Islet precursor cell (in vitro differentiated cells): Measurements from ENCODE around the gene CHFR.
"Not testable (repeated sequence)": the region's sequence is repeated elsewhere in the genome, so short reads cannot be mapped to it uniquely, and the experiment has no call there.

Experiments used
- DNase-seq: peaks from one replicate; pipeline ENCODE4 v3.0.0-alpha.2; 2018

Gene CHFR

DNA sequence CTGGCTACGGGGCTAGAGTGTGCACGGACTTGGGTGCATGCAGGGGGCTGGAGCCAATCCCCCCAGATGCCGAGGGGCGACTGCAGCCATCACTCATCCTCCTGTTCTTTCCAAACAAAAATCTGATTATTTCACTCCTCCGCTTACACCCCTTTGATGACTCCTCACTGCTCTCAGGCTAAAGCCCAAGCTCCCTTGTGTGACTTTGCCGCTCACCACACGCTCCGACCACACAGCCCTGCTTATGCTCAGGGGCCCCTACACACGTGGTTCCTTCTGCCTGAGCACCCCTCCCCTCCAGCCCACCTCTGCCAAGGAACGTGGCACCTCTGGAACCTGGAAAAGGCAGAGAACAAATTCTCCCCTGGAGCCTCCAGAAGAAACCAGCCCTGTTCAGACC is 13.7 kb downstream of the CHFR start:
- no peak for DNase-seq

DNA sequence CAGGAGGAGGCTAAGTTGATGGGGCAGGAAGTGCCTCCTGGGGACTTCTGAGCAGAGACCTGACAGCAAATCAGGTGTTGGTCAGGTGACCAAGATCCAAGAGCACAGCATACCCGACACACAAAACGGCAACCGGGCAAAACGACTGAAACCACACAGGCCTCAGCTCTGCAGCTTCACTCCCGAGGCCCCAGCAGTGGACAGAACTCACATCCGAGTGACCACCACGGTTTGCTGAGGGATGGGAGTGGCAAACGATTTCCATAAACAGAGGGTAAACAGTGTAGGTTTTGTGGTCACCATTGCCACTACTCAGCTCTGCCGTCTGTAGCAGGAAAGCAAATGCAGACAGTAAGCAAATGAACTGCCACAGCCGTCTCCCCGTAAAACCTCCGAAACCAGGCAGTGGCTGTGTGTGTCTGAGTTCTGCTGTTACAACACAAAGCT is 14.4 kb downstream of the CHFR start:
- DNase-seq = no peak

DNA sequence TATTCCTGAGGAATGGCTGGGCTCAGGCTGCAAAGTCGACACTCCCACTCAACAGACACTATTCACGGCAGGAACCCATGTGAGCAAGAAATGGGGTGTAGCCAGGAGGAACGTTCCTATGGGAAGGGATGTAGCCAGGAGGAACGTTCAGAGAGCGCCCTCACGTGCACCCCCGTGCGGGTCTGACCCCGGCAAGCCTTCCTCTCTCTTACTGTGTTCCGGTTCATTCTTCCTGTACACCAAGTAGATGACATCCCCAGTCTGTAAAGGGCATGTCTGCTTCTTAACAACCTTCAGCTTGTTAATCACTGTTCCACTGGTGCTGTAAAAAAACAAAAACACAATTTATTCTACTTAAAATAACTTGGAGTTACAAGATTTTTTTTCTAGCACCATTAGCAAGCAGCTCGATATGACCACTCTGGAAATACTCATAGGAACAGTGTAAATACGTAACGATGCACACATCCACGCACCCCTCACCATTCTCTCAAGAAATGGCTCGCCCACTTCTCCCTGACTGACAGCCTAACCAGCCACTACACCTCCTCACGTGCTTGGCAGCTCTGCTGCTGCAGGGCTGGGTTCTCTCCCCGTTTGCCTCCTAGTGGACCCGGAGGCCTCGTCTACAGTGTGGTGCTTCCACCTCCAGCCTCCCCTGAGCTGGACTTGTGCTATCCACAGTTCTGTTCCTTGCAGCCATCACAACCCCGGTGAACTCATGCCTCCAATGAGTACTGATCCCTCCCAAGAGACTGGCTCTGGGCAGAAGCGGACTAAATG is 15.1 kb downstream of the CHFR start:
- no peak for DNase-seq

DNA sequence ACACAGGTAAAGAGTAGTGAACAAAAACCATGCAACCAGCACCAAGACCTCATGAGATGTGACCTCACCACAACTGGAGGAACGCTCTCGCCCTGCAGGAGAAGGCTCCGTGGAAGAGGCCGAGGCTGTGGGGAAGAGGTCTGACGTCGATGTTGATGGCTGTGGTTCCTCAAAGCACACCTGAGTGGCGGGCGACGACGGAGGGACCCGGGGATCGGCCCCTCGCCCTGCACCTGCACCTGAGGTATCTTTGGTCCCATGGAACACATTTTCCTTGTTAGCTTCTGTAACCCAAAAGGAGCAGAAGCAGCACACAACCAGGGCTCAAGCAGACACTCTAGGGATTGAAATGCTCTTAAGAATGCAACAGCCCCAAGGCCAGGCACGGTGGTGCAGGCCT is 17.9 kb downstream of the CHFR start:
- no peak for DNase-seq

DNA sequence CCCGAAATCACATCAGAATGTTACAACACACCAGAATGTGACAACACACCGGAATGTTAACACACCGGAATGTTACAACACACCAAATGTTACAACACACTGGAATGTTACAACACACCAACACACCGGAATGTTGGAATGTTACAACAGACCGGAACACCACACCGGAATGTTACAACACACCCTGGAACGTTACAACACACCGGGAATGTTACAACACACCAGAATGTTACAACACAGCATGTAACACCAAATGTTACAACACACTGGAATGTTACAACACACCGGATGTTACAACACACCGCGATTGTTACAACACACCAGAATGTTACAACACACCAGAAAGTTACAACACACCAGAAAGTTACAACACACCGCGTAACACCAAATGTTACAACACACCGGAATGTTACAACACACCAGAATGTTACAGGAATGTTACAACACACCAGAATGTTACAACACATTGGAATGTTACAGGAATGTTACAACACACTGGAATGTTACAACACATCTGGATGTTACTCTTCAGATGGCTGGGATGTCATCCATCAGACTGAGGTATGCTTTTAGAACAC is 21.1 kb downstream of the CHFR start:
- no peak for DNase-seq

DNA sequence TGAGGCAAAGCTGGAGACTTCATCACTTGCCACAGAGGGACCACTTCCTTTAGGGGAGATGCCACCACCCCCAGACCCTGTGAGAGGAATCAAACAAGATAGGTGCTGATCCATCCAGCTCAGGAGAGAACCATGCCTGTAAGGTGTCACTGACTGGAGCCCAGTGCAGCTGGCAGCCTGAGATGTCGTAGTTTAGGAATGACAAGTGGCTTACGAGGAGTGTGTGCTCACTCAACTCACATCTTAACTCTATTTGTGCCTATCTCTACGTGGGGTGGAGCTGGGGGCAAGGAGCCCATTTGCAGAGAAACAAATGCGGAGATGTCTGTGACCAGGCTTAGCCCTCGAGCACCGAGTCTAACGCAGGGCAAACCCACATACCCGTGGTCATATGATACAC is 25.8 kb downstream of the CHFR start:
- no peak for DNase-seq

DNA sequence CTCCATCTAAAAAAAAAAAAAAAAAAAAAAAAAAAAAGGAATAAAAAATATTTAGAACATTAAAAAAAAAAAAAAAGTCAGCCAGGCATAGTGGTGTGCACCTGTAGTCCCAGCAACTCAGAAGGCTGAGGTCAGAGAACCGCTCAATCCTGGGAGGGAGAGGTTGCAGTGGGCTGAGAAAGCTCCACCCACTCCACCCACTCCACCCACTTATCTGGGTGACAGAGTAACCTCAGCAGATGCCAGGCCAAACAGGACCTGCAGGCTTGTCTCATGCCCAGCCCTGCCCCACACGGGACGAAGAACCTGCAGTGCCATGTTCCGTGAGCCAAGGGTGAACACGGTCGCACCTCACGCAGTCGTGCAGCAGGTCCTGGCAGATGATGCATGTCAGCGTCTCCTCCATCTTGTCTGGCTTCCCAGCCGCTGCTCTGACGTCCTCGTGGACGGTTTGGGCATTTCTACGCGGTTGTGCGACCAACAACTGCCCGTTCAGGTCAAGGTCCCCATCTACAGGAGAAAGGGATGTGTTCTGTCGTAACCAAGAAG is 28.6 kb downstream of the CHFR start:
- no peak for DNase-seq

DNA sequence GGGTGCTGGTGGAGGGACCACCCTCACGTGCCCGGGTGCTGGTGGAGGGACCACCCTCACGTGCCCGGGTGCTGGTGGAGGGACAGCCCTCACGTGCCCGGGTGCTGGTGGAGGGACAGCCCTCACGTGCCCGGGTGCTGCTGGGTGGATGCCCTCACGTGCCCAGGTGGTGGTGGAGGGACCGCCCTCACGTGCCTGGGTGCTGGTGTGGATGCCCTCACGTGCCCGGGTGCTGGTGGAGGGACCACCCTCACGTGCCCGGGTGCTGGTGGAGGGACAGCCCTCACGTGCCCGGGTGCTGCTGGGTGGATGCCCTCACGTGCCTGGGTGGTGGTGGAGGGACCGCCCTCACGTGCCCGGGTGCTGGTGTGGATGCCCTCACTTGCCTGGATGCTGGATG is 30.4 kb downstream of the CHFR start:
- DNase-seq = not testable (repeated sequence)

DNA sequence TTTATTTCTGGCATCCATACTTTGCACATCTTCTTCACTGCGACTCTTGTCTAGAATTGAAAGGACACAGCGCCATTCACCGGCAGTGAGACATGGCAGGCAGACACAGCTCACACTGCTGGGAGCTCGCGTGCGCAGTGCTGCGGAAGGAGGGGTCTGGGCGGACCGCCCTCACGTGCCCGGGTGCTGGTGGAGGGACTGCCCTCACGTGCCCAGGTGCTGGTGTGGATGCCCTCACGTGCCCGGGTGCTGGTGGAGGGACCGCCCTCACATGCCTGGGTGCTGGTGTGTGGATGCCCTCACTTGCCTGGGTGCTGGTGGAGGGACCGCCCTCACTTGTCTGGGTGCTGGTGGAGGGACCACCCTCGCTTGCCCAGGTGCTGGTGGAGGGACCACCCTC is 30.8 kb downstream of the CHFR start:
- DNase-seq = no peak

DNA sequence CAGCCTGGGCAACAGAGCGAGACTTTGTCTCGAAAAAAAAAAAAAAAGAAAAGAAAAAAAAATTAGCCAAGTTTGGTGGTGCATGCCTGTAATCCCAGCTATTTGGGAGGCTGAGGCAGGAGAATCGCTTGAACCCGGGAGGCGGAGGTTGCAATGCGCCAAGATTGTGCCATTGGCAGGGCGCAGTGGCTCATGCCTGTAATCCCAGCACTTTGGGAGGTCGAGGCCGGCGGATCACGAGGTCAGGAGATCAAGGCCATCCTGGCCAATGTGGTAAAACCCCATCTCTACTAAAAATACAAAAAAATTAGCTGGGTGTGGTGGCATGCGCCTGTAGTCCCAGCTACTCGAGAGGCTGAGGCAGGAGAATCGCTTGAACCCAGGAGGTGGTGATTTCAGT is 32.2 kb downstream of the CHFR start:
- not testable (repeated sequence) for DNase-seq

DNA sequence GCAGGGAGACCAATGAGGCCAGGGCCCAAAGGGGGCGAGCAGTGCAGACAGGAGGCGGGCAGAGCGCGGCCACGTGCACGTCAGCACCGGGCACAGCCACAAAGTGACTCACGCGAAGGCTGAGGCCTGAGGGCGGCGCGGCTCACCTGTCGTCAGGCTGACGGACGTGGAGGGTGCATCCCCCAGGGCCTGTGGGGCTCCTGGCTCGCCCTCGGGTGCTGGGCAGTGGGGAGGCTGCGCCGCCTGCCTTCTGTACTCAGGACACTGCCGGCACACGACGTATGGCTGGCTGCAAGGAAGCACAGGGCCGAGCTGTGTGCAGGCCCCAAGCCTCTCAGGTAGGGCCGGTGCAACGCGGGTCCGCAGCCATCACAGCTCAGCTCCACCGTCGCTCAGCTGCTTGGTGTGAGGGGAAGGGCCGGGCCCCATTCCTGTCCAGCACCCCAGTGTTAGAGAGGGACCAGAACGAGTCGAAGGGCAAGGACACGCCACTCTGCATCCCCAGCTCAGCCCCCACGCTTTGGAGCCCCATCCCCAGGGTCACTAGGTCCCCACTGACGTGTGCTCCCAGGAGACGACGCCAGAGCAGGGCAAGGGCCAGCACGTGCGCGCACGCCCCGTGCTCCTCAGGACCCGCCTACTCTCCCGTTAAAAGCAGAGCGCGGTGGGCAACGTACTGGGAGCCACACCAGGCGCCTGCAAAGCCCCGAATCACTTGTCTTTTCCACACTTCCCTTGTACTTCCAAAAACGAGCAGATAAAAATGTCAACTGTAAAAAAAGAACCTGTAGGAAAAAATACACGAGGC is 33.9 kb downstream of the CHFR start:
- DNase-seq = no peak

DNA sequence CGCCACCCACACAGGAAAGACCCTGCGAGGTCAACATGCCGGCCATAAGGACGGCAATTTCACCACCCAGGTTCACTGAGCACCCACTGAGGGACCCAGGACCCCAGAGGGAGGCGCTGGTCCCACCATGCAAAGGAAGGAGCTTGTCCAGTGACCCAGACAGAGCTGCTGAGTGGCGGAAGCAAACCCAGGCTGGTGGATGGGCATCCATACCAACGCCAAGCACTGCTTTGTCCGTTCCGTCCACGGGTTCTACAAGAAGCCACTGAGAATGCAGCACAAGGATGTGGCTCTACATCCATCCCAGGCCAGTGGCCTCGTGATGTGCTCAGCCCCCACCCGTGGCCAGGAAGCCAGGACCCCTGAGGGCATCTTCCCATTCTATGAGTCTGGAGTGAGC is 34.9 kb downstream of the CHFR start:
- no peak for DNase-seq

DNA sequence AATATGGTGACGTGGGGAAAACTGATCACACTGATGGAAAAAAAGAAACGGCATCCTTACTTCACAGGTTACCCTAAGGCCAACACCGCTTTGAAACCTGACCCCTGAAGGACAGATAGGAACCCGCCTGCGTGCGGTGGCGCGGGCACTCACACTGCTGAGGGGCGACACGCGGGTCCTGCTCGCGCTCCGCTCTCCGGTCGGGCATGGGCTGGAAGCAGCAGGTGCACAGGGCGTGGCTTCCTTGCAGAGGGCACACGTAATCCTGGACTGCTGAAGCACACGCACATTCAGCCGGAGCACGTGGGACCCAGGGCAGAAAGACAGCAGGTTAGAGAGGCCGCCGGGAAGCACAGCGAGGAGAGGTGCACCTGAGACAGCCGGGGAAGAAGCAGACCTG is 35.9 kb downstream of the CHFR start:
- DNase-seq = no peak

DNA sequence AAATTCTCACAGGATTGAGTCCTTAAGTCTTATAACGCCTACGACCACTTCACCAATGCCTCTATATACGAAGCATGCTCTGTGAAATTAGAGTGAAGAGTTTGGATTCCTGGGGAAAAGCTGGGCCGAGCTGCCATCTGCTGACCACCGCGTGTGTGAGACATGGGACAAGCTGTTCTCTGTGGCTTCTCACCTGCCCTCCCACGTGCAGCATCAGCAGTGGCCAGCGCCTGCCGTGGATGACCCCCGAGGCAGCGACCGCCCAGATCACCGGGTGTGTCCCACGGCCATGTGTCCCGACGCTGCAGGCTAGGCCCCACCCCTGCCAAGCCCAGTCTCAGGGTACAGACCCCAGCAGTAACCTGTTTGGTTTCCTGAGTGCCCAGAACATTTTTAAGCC is 37.1 kb downstream of the CHFR start:
- no peak for DNase-seq

DNA sequence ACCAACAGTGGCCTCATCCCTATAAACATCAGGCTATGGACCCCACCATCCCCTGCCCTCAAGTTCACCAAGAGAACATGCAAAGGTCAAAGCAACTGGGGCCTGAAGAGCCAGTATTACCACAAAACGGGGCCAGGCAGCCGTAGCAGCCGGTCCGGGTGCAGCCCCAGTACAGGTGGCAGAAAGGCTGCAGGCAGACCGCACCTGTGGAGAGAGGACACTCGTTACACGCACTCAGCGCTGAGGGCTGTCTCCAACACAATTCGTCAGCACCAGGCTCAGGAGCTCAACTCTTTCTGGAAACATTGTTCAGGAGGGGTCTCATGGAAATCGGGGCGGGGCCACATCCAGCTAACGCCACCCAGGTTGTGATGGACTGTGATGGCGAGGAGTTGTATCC is 38.9 kb downstream of the CHFR start:
- DNase-seq = no peak

DNA sequence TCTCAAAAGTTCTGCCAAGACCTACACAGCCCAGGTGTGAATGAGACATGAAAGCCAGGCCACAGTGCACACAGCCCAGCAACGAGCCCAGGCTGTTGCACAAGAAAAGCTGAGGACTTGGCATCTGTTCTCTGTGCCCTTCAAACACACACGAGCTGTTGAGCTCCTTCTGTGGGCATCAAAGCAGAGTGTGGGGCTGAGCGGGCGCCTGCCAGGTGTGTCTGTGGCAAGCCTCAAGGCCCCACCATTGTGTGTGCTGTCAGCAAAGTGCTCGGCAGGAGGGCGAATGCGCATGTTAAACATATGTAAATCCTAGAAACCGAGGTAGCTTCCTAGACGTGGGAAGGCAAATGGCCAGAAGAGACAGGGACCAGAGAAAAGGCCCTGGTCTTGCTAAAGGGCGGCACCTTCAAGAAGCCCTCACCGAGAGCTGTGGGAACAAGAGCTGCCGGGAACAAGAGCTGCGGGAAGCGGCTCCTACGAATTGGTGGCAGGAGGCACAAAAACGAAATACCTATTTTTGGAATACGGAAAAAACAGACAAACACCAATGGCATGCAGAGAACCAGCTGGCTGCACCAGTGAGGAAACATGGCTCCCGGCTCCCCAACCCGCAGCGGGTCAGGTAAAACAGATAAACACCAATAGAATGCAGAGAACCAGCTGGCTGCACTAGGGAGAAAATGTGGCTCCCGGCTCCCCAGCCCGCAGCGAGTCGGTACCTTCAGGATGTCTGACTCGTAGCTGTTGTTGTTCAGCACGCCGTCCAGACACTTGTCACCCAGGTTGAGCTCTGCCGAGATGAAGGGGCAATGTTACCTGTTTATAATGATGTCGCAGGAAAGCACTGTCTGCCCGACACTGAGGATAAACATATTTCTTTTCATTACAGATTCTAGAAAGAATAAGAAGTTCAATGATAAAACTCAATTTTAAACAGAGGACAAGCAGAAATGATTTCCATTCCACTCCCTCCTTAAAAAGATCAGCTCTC is 39.7 kb downstream of the CHFR start:
- no peak for DNase-seq

DNA sequence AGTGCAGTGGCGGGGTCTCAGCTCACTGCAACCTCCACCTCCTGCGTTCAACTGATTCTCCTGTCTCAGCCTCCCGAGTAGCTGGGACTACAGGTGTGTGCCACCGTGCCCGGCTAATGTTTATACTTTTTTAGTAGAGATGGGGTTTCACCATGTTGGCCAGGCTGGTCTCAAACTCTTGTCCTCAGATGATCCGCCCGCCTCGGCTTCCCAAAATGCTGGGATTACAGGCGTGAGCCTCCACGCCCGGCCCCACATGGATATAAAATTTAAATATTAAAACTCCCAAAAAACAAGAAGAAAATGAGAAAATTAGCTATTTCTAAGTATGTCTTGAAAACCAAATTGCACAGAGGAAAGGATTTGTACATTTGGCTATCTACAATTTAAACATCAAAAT is 42.7 kb downstream of the CHFR start:
- not testable (repeated sequence) for DNase-seq

DNA sequence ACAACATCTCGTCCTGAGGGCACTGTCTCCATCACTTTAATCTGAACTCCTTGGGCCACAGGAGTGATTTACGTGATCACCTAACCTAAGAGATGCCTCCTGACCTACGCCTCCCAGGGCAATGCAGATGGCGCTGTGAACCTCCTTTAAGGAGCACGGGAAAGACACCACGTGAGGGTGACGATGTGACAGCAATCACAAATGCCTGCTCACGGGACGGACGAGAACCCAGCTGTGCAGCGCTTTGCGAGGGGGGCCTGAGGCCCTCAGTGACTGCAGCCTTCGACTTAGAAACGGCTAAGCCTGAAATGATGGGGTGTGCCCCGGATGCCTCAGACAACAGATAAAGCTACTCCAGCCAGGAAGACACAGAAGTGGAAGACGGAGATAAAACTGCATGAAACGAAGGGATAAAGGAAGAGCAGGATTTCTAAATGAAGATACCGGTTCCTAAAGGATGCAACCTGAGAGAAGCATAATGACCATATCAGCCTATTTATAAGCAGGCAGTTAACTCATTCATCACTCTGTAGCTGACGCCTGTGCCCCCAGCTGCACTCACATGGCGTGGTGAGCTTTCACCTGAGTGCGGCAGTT is 44.9 kb downstream of the CHFR start:
- DNase-seq = no peak

DNA sequence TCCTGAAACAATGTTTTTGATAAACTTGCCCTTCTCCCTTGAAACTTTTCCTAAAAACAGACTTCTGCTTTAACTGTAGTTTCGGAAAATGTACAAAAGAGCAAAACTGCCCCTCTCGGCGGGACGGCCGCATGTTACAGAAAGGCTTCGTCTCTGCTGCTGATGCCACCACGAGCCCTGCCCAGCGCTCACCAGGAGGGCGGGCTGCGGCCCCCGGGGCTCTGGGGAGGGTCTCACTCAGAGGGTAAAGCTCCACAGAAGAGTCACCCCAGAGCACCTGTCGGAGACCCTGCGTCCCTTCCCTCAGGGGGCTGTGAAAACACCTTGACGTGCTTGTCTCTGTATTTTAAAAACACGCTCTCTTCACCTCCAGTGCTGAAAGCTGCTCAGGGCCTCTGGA is 46.3 kb downstream of the CHFR start:
- no peak for DNase-seq

DNA sequence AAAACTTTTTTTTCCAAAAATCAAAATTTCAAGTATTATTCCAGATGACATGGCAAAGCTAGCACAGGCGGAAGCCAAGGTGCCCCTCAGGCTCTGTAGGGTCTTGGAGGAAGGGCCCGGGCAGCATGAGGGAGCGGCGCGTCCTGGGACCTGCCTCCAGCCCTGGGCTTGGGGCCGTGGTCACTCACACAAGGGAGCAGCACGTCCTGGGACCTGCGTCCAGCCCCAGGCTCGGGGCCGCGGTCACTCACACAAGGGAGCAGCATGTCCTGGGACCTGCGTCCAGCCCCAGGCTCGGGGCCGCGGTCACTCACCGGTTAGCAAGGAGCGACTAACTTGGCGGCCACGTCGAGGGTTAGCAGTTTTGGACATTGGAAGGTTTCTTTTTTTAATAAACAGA is 46.9 kb downstream of the CHFR start:
- no peak for DNase-seq

DNA sequence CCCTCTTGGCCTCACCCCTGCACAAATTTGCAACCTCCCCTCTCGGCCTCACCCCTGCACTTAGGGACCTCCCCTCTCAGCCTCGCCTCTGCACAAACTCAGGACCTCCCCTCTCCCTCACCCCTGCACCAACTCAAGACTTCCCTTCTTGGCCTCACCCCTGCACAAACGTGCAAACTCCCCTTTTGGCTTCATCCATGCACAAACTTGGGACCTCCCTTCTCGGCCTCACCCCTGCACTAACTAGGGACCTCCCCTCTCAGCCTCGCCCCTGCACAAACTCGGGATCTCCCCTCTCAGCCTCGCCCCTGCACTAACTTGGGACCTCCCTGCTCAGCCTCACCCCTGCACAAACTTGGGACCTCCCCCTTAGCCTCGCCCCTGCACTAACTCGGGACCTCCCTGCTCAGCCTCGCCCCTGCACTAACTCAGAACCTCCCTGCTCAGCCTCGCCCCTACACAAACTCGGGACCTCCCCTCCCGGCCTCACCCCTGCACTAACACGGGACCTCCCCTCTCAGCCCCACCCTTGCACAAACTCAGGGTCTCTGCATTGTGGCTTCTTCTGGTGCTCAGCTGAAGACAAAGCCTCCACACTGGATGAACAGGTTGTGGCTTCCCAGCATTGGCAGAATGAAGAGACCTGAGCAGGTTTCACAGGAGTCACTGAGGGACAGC is 47.7 kb downstream of the CHFR start:
- no peak for DNase-seq
